Fibroblast of the aortic adventitia (primary cell): ENCODE data around the gene IQCF2. TPM values are rescaled to one million over a fixed set of nuclear protein-coding genes. Genes with fewer than 3 reads are reported as not detected.
"Not testable (repeated sequence)": the region's sequence is repeated elsewhere in the genome, so short reads cannot be mapped to it uniquely, and the experiment has no call there.

ENCODE experiments used
- DNase-seq: peaks from one replicate; pipeline ENCODE4 v3.0.0-alpha.2; 2010; ENCODE audit warnings: low read depth
- H3K4me3 ChIP-seq: 2 replicates; pipeline ENCODE4 v1.5.1; 2011; ENCODE audit warnings: low read depth, mild to moderate bottlenecking, control low read depth, low read length, moderate library complexity
- CTCF ChIP-seq: IDR thresholded peaks from 2 replicates; pipeline ENCODE4 v1.5.1; 2011; ENCODE audit warnings: mild to moderate bottlenecking, low read length, control low read depth, inconsistent platforms; ENCODE audit not compliant: insufficient read depth
- total RNA-seq: library from RNA; depleted of rRNA; stranded (reverse); fragments of >200 nt; gene quantifications from 2 replicates; pipeline ENCODE4 v1.2.3, GENCODE V29; 2012; ENCODE audit warnings: low replicate concordance

The IQCF2 gene
- total RNA-seq, 1 donor: not detected

DNA sequence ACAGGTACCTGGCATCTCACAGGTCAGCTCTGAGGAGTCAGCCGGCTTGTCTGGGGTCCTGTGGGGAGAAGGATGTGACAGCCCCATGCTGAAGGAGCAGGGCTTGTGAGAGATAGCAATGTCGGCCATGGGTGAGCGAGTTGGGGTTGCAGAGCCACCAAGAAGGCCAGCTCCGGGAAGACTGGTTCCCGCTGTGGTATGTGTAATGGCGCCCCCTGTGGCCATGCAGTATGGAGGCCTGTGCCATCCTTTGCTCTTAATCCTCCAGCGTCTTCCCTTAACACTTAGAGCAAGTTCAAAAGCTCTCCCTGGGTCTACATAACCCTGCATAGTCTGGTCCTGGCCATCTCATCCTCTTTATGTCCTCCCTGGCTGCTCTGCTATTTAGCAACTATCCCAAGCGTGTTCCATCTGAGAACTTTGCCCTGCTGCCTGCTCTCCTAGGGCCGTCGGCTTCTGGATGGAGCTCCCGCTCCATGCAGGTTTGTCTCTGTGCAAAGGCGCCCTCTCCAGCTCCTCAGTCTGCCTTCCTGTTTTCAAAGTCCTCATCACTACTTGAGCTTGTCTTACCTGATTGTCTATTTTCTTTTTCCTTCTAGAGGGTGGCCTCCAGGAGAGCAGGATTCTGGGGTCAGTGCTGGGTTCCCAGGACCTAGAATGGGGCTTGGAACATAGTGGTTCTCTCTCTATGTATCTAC, 41.6 kb upstream of the IQCF2 start:
- no peak for DNase-seq
- H3K4me3 ChIP-seq: no peak overlapping the region
- no peak for TF ChIP-seq CTCF

GRCh38 chr3:51828297-51828696, 33.1 kb upstream of the IQCF2 start:
- no peak for DNase-seq
- TF ChIP-seq CTCF: no peak
- H3K4me3 ChIP-seq: no peak overlapping the region

GRCh38 chr3:51830345-51830744, 31.1 kb upstream of the IQCF2 start:
- no peak for TF ChIP-seq CTCF
- no peak overlapping the region for H3K4me3 ChIP-seq
- DNase-seq: no peak

DNA sequence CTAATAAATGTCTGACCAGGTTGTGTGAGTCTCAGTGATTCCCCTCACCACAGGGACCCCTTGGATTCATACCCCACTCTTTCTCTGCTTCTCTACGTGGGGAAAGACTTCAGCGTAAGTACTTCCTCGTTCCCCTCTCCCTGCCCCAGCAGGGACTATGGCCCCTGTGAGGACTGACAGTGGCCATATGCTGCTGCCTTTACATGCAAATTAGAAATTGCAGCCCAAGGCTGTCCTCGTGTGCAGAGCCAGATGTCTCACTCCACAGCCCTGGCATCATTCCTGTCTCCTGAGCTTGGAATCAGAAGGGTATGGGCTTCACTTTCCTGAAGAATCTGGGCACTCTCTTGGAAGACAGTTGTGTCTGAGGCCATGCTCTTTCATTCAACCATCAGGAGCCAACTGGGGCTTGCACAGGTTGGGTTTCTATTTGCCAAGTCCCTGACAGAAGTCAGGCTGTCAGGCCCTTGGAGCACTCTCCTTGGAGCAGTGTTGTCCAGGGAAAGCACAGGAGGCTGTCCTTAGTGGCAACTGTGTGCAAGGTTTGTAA, 30.5 kb upstream of the IQCF2 start:
- no peak for TF ChIP-seq CTCF
- no peak overlapping the region for H3K4me3 ChIP-seq
- DNase-seq: no peak

DNA sequence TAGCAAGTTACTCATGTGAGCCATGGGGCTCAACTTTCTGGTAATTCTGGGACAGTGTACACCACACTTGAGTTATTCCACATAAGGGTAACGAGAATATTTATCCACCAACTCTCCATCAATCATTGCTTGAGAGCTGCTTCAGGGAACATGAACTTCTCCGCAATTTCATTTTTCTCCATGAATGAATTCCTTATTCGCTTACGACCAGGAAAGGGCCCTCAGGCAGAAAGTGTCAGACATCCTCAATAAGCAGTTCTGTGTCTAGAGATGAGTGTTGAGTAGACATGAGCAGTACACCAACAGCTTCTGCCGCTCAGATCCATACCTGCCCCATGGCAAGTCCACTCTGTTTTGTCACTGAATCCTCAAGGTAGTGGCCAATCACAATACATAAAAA, 24.8 kb upstream of the IQCF2 start:
- no peak overlapping the region for H3K4me3 ChIP-seq
- DNase-seq: no peak
- no peak for TF ChIP-seq CTCF

- H3K4me3 ChIP-seq: no peak overlapping the region
- TF ChIP-seq CTCF: no peak
- DNase-seq: no peak
Measured at GRCh38 chr3:51845129-51845528, 16.3 kb upstream of the IQCF2 start.

GRCh38 chr3:51855411-51855810, 6.0 kb upstream of the IQCF2 start:
- DNase-seq, H3K4me3 ChIP-seq: not testable (repeated sequence)
